ENCODE results near the gene PADI2.

Gene PADI2

GRCh38 chr1:17047924-17048323, 71.3 kb downstream of the PADI2 start:
- Histone ChIP-seq H3K9ac (no peak overlapping the region), H3K36me3 (ENCODE audit: insufficient read depth) (0 out of 2 replicates have a peak, but pooled peaks cover 4% of the 10 kb centered on the region), H4K20me1 (ENCODE audit: insufficient read depth) (no peaks in the 10 kb centered on the region), H3K4me3 (IDR thresholded peaks at IDR 0.05; ENCODE audit: insufficient read depth, low read depth, low read length) (no peak overlapping the region), H3K27ac (no peak overlapping the region), H3K4me2 (no peak overlapping the region), H3K79me2 (ENCODE audit: insufficient read depth, low read depth) (peaks cover 49% of the 10 kb centered on the region), H3K4me1 (ENCODE audit: low read depth, poor library complexity, severe bottlenecking) (peaks cover 54% of the 10 kb centered on the region), H2AFZ (ENCODE audit: low read depth) (no peak overlapping the region), H3K27me3 (ENCODE audit: insufficient read depth, low read depth) (no peaks in the 10 kb centered on the region)
- no peak for TF ChIP-seq CTCF (conservative IDR thresholded peaks at IDR 0.05; ENCODE audit: low read depth, low read length)

- Histone ChIP-seq H2AFZ (ENCODE audit: low read depth) (no peak overlapping the region), H3K27ac (no peak overlapping the region), H4K20me1 (ENCODE audit: insufficient read depth) (no peaks in the 10 kb centered on the region), H3K36me3 (ENCODE audit: insufficient read depth) (0 out of 2 replicates have a peak, but pooled peaks cover 4% of the 10 kb centered on the region), H3K27me3 (ENCODE audit: insufficient read depth, low read depth) (no peaks in the 10 kb centered on the region), H3K4me1 (ENCODE audit: low read depth, poor library complexity, severe bottlenecking) (peaks cover 40% of the 10 kb centered on the region), H3K4me2 (no peak overlapping the region), H3K4me3 (IDR thresholded peaks at IDR 0.05; ENCODE audit: insufficient read depth, low read depth, low read length) (no peak overlapping the region), H3K9ac (no peak overlapping the region), H3K79me2 (ENCODE audit: insufficient read depth, low read depth) (peaks cover 33% of the 10 kb centered on the region)
- no peak for TF ChIP-seq CTCF (conservative IDR thresholded peaks at IDR 0.05; ENCODE audit: low read depth, low read length)
Measured at GRCh38 chr1:17046334-17046657, 73.0 kb downstream of the PADI2 start.

GRCh38 chr1:17045634-17046333, 73.5 kb downstream of the PADI2 start:
- H3K27ac ChIP-seq = peak overlapping the region; percentile 27; the same call in 1 of the 2 replicates
- no peaks in the 10 kb centered on the region for H3K27me3 ChIP-seq (ENCODE audit: insufficient read depth, low read depth)
- TF ChIP-seq CTCF (conservative IDR thresholded peaks at IDR 0.05; ENCODE audit: low read depth, low read length) = peak; percentile 72
- H4K20me1 ChIP-seq (ENCODE audit: insufficient read depth) = no peaks in the 10 kb centered on the region
- H3K9ac ChIP-seq = no peak overlapping the region
- H3K4me3 ChIP-seq (IDR thresholded peaks at IDR 0.05; ENCODE audit: insufficient read depth, low read depth, low read length) = no peak overlapping the region
- peak overlapping the region; percentile 58; the same call in 1 of the 2 replicates for H3K4me2 ChIP-seq
- H3K79me2 ChIP-seq (ENCODE audit: insufficient read depth, low read depth) = peaks cover 29% of the 10 kb centered on the region
- 0 out of 2 replicates have a peak, but pooled peaks cover 4% of the 10 kb centered on the region for H3K36me3 ChIP-seq (ENCODE audit: insufficient read depth)
- H3K4me1 ChIP-seq (ENCODE audit: low read depth, poor library complexity, severe bottlenecking) = peaks cover 45% of the 10 kb centered on the region
- no peak overlapping the region for H2AFZ ChIP-seq (ENCODE audit: low read depth)

GRCh38 chr1:17045150-17045549, 74.1 kb downstream of the PADI2 start:
- H3K79me2 ChIP-seq (ENCODE audit: insufficient read depth, low read depth) = peaks cover 22% of the 10 kb centered on the region
- H3K9ac ChIP-seq = no peak overlapping the region
- peaks cover 51% of the 10 kb centered on the region for H3K4me1 ChIP-seq (ENCODE audit: low read depth, poor library complexity, severe bottlenecking)
- H3K27me3 ChIP-seq (ENCODE audit: insufficient read depth, low read depth) = no peaks in the 10 kb centered on the region
- H3K36me3 ChIP-seq (ENCODE audit: insufficient read depth) = 0 out of 2 replicates have a peak, but pooled peaks cover 4% of the 10 kb centered on the region
- no peak overlapping the region for H2AFZ ChIP-seq (ENCODE audit: low read depth)
- no peak overlapping the region for H3K4me3 ChIP-seq (IDR thresholded peaks at IDR 0.05; ENCODE audit: insufficient read depth, low read depth, low read length)
- H3K4me2 ChIP-seq = peak overlapping the region; percentile 58; the same call in 1 of the 2 replicates
- H3K27ac ChIP-seq = no peak overlapping the region
- H4K20me1 ChIP-seq (ENCODE audit: insufficient read depth) = no peaks in the 10 kb centered on the region
- no peak for TF ChIP-seq CTCF (conservative IDR thresholded peaks at IDR 0.05; ENCODE audit: low read depth, low read length)

All from KMS-11 (cell line).